ENCODE measurements around the gene RNF113B. TPM values are rescaled to one million over a fixed set of nuclear protein-coding genes. Genes with fewer than 3 reads are reported as not detected.

The RNF113B gene
- total and polyA plus RNA-seq, 2 of the 13 experiments (the other 11 are each of a cell fraction or from before 2014, with no cell fraction given): not detected

DNA sequence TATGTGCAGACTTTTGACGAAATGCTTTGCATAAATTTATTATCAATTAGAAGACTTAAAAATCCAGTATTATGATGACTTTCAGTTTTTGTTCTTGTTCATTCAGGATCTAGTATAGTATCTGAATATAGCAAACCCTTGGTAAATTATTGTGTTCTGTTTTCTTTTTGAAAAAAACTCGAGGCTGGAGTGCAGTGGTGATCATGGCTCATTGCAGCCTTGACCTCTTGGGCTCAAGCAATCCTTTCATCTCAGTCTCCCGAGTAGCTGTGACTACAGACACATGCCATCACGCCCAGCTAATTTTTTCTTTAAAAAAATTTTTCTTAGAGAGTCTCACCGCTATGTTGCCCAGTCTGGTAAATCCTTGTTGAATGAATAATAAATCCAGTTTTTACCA lies 29.5 kb downstream of the RNF113B start (continued):
- TF ChIP-seq, protein P1, sequence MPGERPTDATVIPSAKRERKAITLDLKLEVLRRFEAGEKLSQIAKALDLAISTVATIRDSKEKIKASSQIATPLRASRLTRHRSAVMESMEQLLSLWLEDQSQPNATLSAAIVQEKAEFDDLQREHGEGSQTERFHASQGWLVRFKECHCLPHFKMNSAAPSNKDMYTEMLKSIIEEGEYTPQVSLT (CRISPR knock-in tag; IDR thresholded peaks at IDR 0.05; ENCODE audit: borderline replicate concordance, low read depth): no peak
- TF ChIP-seq KLF6 (CRISPR knock-in tag; IDR thresholded peaks at IDR 0.05) (no peak), EED (CRISPR knock-in tag; IDR thresholded peaks at IDR 0.05) (no peak), KLF16 (CRISPR knock-in tag; IDR thresholded peaks at IDR 0.05) (no peak), CBX5 (CRISPR knock-in tag; IDR thresholded peaks at IDR 0.05; ENCODE audit: borderline replicate concordance) (no peak), ZNF446 (CRISPR knock-in tag; IDR thresholded peaks at IDR 0.05) (no peak), ZZZ3 (CRISPR knock-in tag; IDR thresholded peaks at IDR 0.05; ENCODE audit: borderline replicate concordance) (no peak), ZNF776 (CRISPR knock-in tag; IDR thresholded peaks at IDR 0.05) (no peak), TBX2 (CRISPR knock-in tag; IDR thresholded peaks at IDR 0.05; ENCODE audit: borderline replicate concordance) (0 out of 2 replicates have a peak, but pooled peaks have one; percentile 42), MAZ (IDR thresholded peaks at IDR 0.05; ENCODE audit: borderline replicate concordance, low read depth, low read length) (no peak), MAZ (CRISPR knock-in tag; IDR thresholded peaks at IDR 0.05; ENCODE audit: low read depth) (no peak), RXRB (CRISPR knock-in tag; IDR thresholded peaks at IDR 0.05; ENCODE audit: borderline replicate concordance) (peak; percentile 47; the same call in 1 of the 2 replicates), GABPB1 (CRISPR knock-in tag; IDR thresholded peaks at IDR 0.05) (no peak), STAT5B (CRISPR knock-in tag; IDR thresholded peaks at IDR 0.05) (no peak), CREM (IDR thresholded peaks at IDR 0.05) (peak; percentile 38; the same call in 1 of the 2 replicates), CREM (CRISPR knock-in tag; IDR thresholded peaks at IDR 0.05) (no peak), ZFYVE20 (CRISPR knock-in tag; IDR thresholded peaks at IDR 0.05; ENCODE audit: borderline replicate concordance, low read depth) (no peak), HOXA3 (CRISPR knock-in tag; IDR thresholded peaks at IDR 0.05) (peak; percentile 16; the same call in 1 of the 2 replicates), ZNF350 (CRISPR knock-in tag; IDR thresholded peaks at IDR 0.05; ENCODE audit: borderline replicate concordance, low read depth) (no peak), NFRKB (IDR thresholded peaks at IDR 0.05) (no peak), ZNF460 (CRISPR knock-in tag; IDR thresholded peaks at IDR 0.05; ENCODE audit: borderline replicate concordance) (no peak), YEATS4 (CRISPR knock-in tag; IDR thresholded peaks at IDR 0.05; ENCODE audit: borderline replicate concordance) (no peak), ZNF10 (CRISPR knock-in tag; IDR thresholded peaks at IDR 0.05; ENCODE audit: borderline replicate concordance, low read depth) (no peak), ZC3H4 (CRISPR knock-in tag; IDR thresholded peaks at IDR 0.05; ENCODE audit: borderline replicate concordance) (no peak), PHB2 (IDR thresholded peaks at IDR 0.05; ENCODE audit: partially characterized antibody) (no peak), BHLHE40 (IDR thresholded peaks at IDR 0.05; ENCODE audit: low read length) (0 out of 2 replicates have a peak, but pooled peaks have one; percentile 22), DMAP1 (CRISPR knock-in tag; IDR thresholded peaks at IDR 0.05) (no peak; the same call in 1 of the 2 replicates), PAWR (CRISPR knock-in tag; IDR thresholded peaks at IDR 0.05; ENCODE audit: borderline replicate concordance) (no peak), ZNF383 (CRISPR knock-in tag; IDR thresholded peaks at IDR 0.05; ENCODE audit: borderline replicate concordance) (no peak), ZNF724P (CRISPR knock-in tag; IDR thresholded peaks at IDR 0.05; ENCODE audit: borderline replicate concordance) (no peak), NCOA2 (CRISPR knock-in tag; IDR thresholded peaks at IDR 0.05) (peak; percentile 71)
- TF ChIP-seq, protein P2, sequence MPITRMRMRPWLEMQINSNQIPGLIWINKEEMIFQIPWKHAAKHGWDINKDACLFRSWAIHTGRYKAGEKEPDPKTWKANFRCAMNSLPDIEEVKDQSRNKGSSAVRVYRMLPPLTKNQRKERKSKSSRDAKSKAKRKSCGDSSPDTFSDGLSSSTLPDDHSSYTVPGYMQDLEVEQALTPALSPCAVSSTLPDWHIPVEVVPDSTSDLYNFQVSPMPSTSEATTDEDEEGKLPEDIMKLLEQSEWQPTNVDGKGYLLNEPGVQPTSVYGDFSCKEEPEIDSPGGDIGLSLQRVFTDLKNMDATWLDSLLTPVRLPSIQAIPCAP (CRISPR knock-in tag; IDR thresholded peaks at IDR 0.05; ENCODE audit: low read depth): no peak
- TF ChIP-seq, protein P3, sequence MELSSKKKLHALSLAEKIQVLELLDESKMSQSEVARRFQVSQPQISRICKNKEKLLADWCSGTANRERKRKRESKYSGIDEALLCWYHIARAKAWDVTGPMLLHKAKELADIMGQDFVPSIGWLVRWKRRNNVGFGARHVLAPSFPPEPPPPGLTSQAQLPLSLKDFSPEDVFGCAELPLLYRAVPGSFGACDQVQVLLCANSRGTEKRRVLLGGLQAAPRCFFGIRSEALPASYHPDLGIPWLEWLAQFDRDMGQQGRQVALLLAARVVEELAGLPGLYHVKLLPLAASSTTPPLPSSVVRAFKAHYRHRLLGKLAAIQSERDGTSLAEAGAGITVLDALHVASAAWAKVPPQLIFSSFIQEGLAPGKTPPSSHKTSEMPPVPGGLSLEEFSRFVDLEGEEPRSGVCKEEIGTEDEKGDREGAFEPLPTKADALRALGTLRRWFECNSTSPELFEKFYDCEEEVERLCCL (CRISPR knock-in tag; IDR thresholded peaks at IDR 0.05; ENCODE audit: borderline replicate concordance): no peak
